H9 (cell line): ENCODE results near the gene ERICH2. TPM values are rescaled to one million over a fixed set of nuclear protein-coding genes. Genes with fewer than 3 reads are reported as not detected.

Experiments
- DNase-seq: peaks from one replicate; pipeline ENCODE4 v3.0.0-alpha.2; 2017
- H2AFZ ChIP-seq: one replicate; pipeline ENCODE4 v1.6.1; 2013; ENCODE audit warnings: mild to moderate bottlenecking, low read length, control low read depth, moderate library complexity
- H2AK5ac ChIP-seq: 2 replicates; pipeline ENCODE4 v1.6.1; 2013; ENCODE audit warnings: low read length, control low read depth, mixed read lengths; ENCODE audit not compliant: insufficient read length
- H2BK120ac ChIP-seq: one replicate; pipeline ENCODE4 v1.6.1; 2013; ENCODE audit warnings: low read depth, mild to moderate bottlenecking, low read length, control low read depth, inconsistent platforms; ENCODE audit not compliant: poor library complexity, severe bottlenecking
- H2BK12ac ChIP-seq: 2 replicates; pipeline ENCODE4 v1.6.1; 2013; ENCODE audit warnings: low read length, control low read depth, mixed read lengths, low read depth; ENCODE audit not compliant: insufficient read length
- H2BK15ac ChIP-seq: 2 replicates; pipeline ENCODE4 v1.6.1; 2013; ENCODE audit warnings: low read depth, low read length, control low read depth
- H2BK20ac ChIP-seq: one replicate; pipeline ENCODE4 v1.6.1; 2013; ENCODE audit warnings: low read depth, mild to moderate bottlenecking, low read length, control low read depth, inconsistent platforms; ENCODE audit not compliant: poor library complexity, severe bottlenecking
- H2BK5ac ChIP-seq: 2 replicates; pipeline ENCODE4 v1.6.1; 2013; ENCODE audit warnings: low read length, control low read depth, mixed read lengths; ENCODE audit not compliant: insufficient read length
- H3K14ac ChIP-seq: 2 replicates; pipeline ENCODE4 v1.6.1; 2013; ENCODE audit warnings: low read length, control low read depth; ENCODE audit not compliant: insufficient read depth
- H3K18ac ChIP-seq: 2 replicates; pipeline ENCODE4 v1.6.1; 2013; ENCODE audit warnings: low read depth, mild to moderate bottlenecking, mixed read lengths, low read length, control low read depth; ENCODE audit not compliant: insufficient read length
- H3K23ac ChIP-seq: 2 replicates; pipeline ENCODE4 v1.6.1; 2013; ENCODE audit warnings: low read length, control low read depth, mixed read lengths, low read depth; ENCODE audit not compliant: insufficient read length
- H3K23me2 ChIP-seq: 2 replicates; pipeline ENCODE4 v1.6.1; 2013; ENCODE audit warnings: low read depth, mild to moderate bottlenecking, mixed read lengths, low read length, control low read depth; ENCODE audit not compliant: insufficient read length, poor library complexity, severe bottlenecking
- H3K27ac ChIP-seq: 2 replicates; pipeline ENCODE4 v1.5.1; 2013; ENCODE audit warnings: low read length, control low read depth, mixed read lengths, low read depth; ENCODE audit not compliant: insufficient read length
- H3K27me3 ChIP-seq: 2 replicates; pipeline ENCODE4 v1.6.1; 2013; ENCODE audit warnings: low read length, control low read depth, inconsistent platforms; ENCODE audit not compliant: insufficient read depth
- H3K4ac ChIP-seq: 2 replicates; pipeline ENCODE4 v1.6.1; 2013; ENCODE audit warnings: low read depth, mild to moderate bottlenecking, control low read depth, inconsistent platforms, low read length, moderate library complexity
- H3K4me1 ChIP-seq: 2 replicates; pipeline ENCODE4 v1.6.1; 2013; ENCODE audit warnings: low read length, control low read depth, inconsistent platforms; ENCODE audit not compliant: insufficient read depth
- H3K4me2 ChIP-seq: 2 replicates; pipeline ENCODE4 v1.6.1; 2013; ENCODE audit warnings: low read length, control low read depth, mixed read lengths; ENCODE audit not compliant: insufficient read length, insufficient read depth
- H3K56ac ChIP-seq: 2 replicates; pipeline ENCODE4 v1.6.1; 2013; ENCODE audit warnings: low read depth, mild to moderate bottlenecking, mixed read lengths, low read length, control low read depth; ENCODE audit not compliant: insufficient read length
- H3K79me1 ChIP-seq: 2 replicates; pipeline ENCODE4 v1.6.1; 2013; ENCODE audit warnings: low read depth, mild to moderate bottlenecking, moderate library complexity, low read length, control low read depth, inconsistent platforms; ENCODE audit not compliant: insufficient read depth, poor library complexity, severe bottlenecking
- H3K79me2 ChIP-seq: 2 replicates; pipeline ENCODE4 v1.6.1; 2013; ENCODE audit warnings: low read length, control low read depth, inconsistent platforms; ENCODE audit not compliant: insufficient read depth
- H3K9ac ChIP-seq: 2 replicates; pipeline ENCODE4 v1.6.1; 2013; ENCODE audit warnings: low read length, control low read depth, mixed read lengths; ENCODE audit not compliant: insufficient read length; ENCODE audit errors: extremely low read depth
- H3K9me3 ChIP-seq: one replicate; pipeline ENCODE4 v1.6.1; 2013; ENCODE audit warnings: low read depth, low read length, inconsistent platforms; ENCODE audit not compliant: control insufficient read depth
- H3T11ph ChIP-seq: one replicate; pipeline ENCODE4 v1.6.1; 2013; ENCODE audit warnings: mild to moderate bottlenecking, low read length, control low read depth, inconsistent platforms
- H4K20me1 ChIP-seq: one replicate; pipeline ENCODE4 v1.6.1; 2013; ENCODE audit not compliant: control insufficient read depth, insufficient read length, insufficient read depth
- H4K5ac ChIP-seq: 2 replicates; pipeline ENCODE4 v1.6.1; 2013; ENCODE audit warnings: low read depth, mild to moderate bottlenecking, mixed read lengths, low read length, control low read depth; ENCODE audit not compliant: insufficient read length
- H4K8ac ChIP-seq: replicated peaks from 2 replicates; pipeline ENCODE4 v1.6.1; 2013; ENCODE audit warnings: low read length, control low read depth, mixed read lengths, low read depth; ENCODE audit not compliant: insufficient read length
- H4K91ac ChIP-seq: 2 replicates; pipeline ENCODE4 v1.6.1; 2013; ENCODE audit warnings: low read depth, mild to moderate bottlenecking, moderate library complexity, mixed read lengths, low read length, control low read depth; ENCODE audit not compliant: insufficient read length
- H3K27ac Mint-ChIP-seq, 3 experiments: 2 replicates in 2 of 3; 3 replicates in 1 of 3; pipeline ENCODE4 v1.8.0; 2020 to 2021; ENCODE audit warnings: mixed read lengths in 3 of 3, mild to moderate bottlenecking in 1 of 3, moderate library complexity in 1 of 3
- H3K27me3 Mint-ChIP-seq: 2 replicates; pipeline ENCODE4 v1.8.0; 2021; ENCODE audit warnings: low read depth, mild to moderate bottlenecking, moderate library complexity, mixed read lengths
- H3K36me3 Mint-ChIP-seq, 3 experiments: 2 replicates in 2 of 3; 3 replicates in 1 of 3; pipeline ENCODE4 v1.8.0; 2020 to 2021; ENCODE audit warnings: low read depth in 3 of 3, mixed read lengths in 3 of 3; ENCODE audit not compliant: insufficient read depth in 1 of 3
- H3K4me1 Mint-ChIP-seq, 2 experiments: 2 replicates each; pipeline ENCODE4 v1.8.0; 2020; ENCODE audit warnings: mixed read lengths in 2 of 2
- H3K4me3 Mint-ChIP-seq, 2 experiments: 2 replicates in 1 of 2; 3 replicates in 1 of 2; pipeline ENCODE4 v1.8.0; 2020 to 2021; ENCODE audit warnings: mild to moderate bottlenecking in 2 of 2, mixed read lengths in 2 of 2, moderate library complexity in 1 of 2
- H3K9me3 Mint-ChIP-seq, 2 experiments: 2 replicates in 1 of 2; 3 replicates in 1 of 2; pipeline ENCODE4 v1.8.0; 2020; ENCODE audit warnings: mild to moderate bottlenecking in 2 of 2, mixed read lengths in 2 of 2, moderate library complexity in 1 of 2
- CTCF ChIP-seq: fragments of 200-600 bp; sonication (generic); conservative IDR thresholded peaks from 3 replicates; pipeline ENCODE4 v1.8.0; 2021; ENCODE audit warnings: antibody characterized with exemption, mild to moderate bottlenecking
- WGBS: extraction: QIAGEN DNeasy Blood & Tissue Kit; methylation state at CpG from one replicate; pipeline ENCODE4 v1.1.7; 2013; ENCODE audit warnings: missing lambda C conversion rate, low lambda C conversion rate, mixed read lengths; ENCODE audit not compliant: insufficient read length; ENCODE audit errors: extremely low coverage; 5-methylcytosine and 5-hydroxymethylcytosine counted together
- total RNA-seq: library from RNA; stranded (reverse); gene quantifications from 2 replicates; pipeline ENCODE4 v1.2.1, GENCODE V29; 2021

Gene ERICH2
- total RNA-seq, 1 experiment from 2014 or later, result 1.2 TPM

- H4K20me1 ChIP-seq, result no peaks in the 10 kb centered on the region
- no peaks in the 10 kb centered on the region for H3K27me3 ChIP-seq
- H2BK20ac ChIP-seq, result no peak overlapping the region
- no peak overlapping the region for H3K4me2 ChIP-seq
- no peak overlapping the region for H2BK15ac ChIP-seq
- H3K23me2 ChIP-seq, result no peaks in the 10 kb centered on the region
- no peaks in the 10 kb centered on the region for H3K4me1 ChIP-seq
- H3K56ac ChIP-seq, result no peak overlapping the region
- no peak overlapping the region for H4K91ac ChIP-seq
- no peak overlapping the region for H2BK12ac ChIP-seq
- H2BK120ac ChIP-seq, result no peak overlapping the region
- TF ChIP-seq CTCF, result no peak
- H2AK5ac ChIP-seq, result no peak overlapping the region
- DNase-seq, result no peak
- no peak overlapping the region for H3K27ac ChIP-seq
- H3K9ac ChIP-seq, result no peak overlapping the region
- no peak overlapping the region for H3K18ac ChIP-seq
- Mint-ChIP-seq H3K27me3 (peaks cover 6% of the 10 kb centered on the region), H3K27ac (no peak overlapping the region), H3K4me1 (no peaks in the 10 kb centered on the region), H3K4me3 (no peak overlapping the region), H3K36me3 (no peaks in the 10 kb centered on the region), H3K9me3 (no peaks in the 10 kb centered on the region; a peak in 2 of 5 replicates)
- H3K4ac ChIP-seq, result no peak overlapping the region
- H3K9me3 ChIP-seq, result no peaks in the 10 kb centered on the region
- no peak overlapping the region for H4K5ac ChIP-seq
- no peak overlapping the region for H2BK5ac ChIP-seq
- H3K79me2 ChIP-seq, result no peaks in the 10 kb centered on the region
- no peak overlapping the region for H3K23ac ChIP-seq
- H2AFZ ChIP-seq, result no peak overlapping the region
- H3K14ac ChIP-seq, result no peak overlapping the region
- H3K79me1 ChIP-seq, result no peaks in the 10 kb centered on the region
- H4K8ac ChIP-seq, result no peak overlapping the region
- no peak overlapping the region for H3T11ph ChIP-seq
- WGBS, result no CpG with 5 or more reads among the region's 5 CpGs
These were observed 65.8 kb downstream of the ERICH2 start for GRCh38 chr2:170836027-170836426.
